ENCODE results near the gene FEV. TPM values are rescaled to one million over a fixed set of nuclear protein-coding genes. Genes with fewer than 3 reads are reported as not detected.

FEV gene
- total RNA-seq, 1 donor from 2014 or later, result 15.6 TPM

GRCh38 chr2:218959761-218960308 lies 25.1 kb downstream of the FEV start:
- Mint-ChIP-seq H3K36me3 (ENCODE audit: insufficient read depth) (no peaks in the 10 kb centered on the region), H3K4me1 (ENCODE audit: low read depth) (peaks cover 20% of the 10 kb centered on the region), H3K4me3 (ENCODE audit: low read depth) (no peak overlapping the region), H3K27ac (no peak overlapping the region), H3K9me3 (ENCODE audit: low read depth) (no peaks in the 10 kb centered on the region), H3K27me3 (peaks cover 73% of the 10 kb centered on the region)
- DNase-seq (ENCODE audit: low spot score, unreplicated experiment), result no peak
- TF ChIP-seq CTCF (IDR thresholded peaks at IDR 0.05; ENCODE audit: unreplicated experiment), result peak; percentile 3

GRCh38 chr2:218959141-218959731 lies 25.7 kb downstream of the FEV start, which contains the start of gene CDK5R2:
CDK5R2 (plus strand) TSS chr2:218959666; CDS start chr2:218959821, 155 bp downstream.
- Mint-ChIP-seq H3K4me3 (ENCODE audit: low read depth) (peak within 1 kb of the TSS; percentile 75), H3K27me3 (peaks cover 78% of the 10 kb centered on the region), H3K36me3 (ENCODE audit: insufficient read depth) (no peaks in the 10 kb centered on the region), H3K9me3 (ENCODE audit: low read depth) (no peaks in the 10 kb centered on the region), H3K4me1 (ENCODE audit: low read depth) (peaks cover 18% of the 10 kb centered on the region), H3K27ac (peak within 1 kb of the TSS; percentile 52)
- no peak for TF ChIP-seq CTCF (IDR thresholded peaks at IDR 0.05; ENCODE audit: unreplicated experiment)
- peak; percentile 87 for DNase-seq (ENCODE audit: low spot score, unreplicated experiment)

- DNase-seq (ENCODE audit: low spot score, unreplicated experiment), result no peak
- H3K36me3 Mint-ChIP-seq (ENCODE audit: insufficient read depth), result no peaks in the 10 kb centered on the region
- peaks cover 76% of the 10 kb centered on the region for H3K27me3 Mint-ChIP-seq
- H3K4me1 Mint-ChIP-seq (ENCODE audit: low read depth), result peaks cover 9% of the 10 kb centered on the region
- H3K27ac Mint-ChIP-seq, result no peak overlapping the region
- no peak for TF ChIP-seq CTCF (IDR thresholded peaks at IDR 0.05; ENCODE audit: unreplicated experiment)
- H3K9me3 Mint-ChIP-seq (ENCODE audit: low read depth), result no peaks in the 10 kb centered on the region
- peak overlapping the region; percentile 33 for H3K4me3 Mint-ChIP-seq (ENCODE audit: low read depth)
Observed at GRCh38 chr2:218958276-218958675, 26.7 kb downstream of the FEV start.

GRCh38 chr2:218957671-218958070 lies 27.3 kb downstream of the FEV start:
- no peak for DNase-seq (ENCODE audit: low spot score, unreplicated experiment)
- H3K9me3 Mint-ChIP-seq (ENCODE audit: low read depth), result no peaks in the 10 kb centered on the region
- no peak overlapping the region for H3K4me3 Mint-ChIP-seq (ENCODE audit: low read depth)
- TF ChIP-seq CTCF (IDR thresholded peaks at IDR 0.05; ENCODE audit: unreplicated experiment), result no peak
- H3K36me3 Mint-ChIP-seq (ENCODE audit: insufficient read depth), result no peaks in the 10 kb centered on the region
- peaks cover 8% of the 10 kb centered on the region for H3K4me1 Mint-ChIP-seq (ENCODE audit: low read depth)
- H3K27me3 Mint-ChIP-seq, result peaks cover 79% of the 10 kb centered on the region
- H3K27ac Mint-ChIP-seq, result no peak overlapping the region

GRCh38 chr2:218956039-218956438 lies 28.9 kb downstream of the FEV start:
- H3K9me3 Mint-ChIP-seq (ENCODE audit: low read depth), result no peaks in the 10 kb centered on the region
- no peaks in the 10 kb centered on the region for H3K36me3 Mint-ChIP-seq (ENCODE audit: insufficient read depth)
- no peak for TF ChIP-seq CTCF (IDR thresholded peaks at IDR 0.05; ENCODE audit: unreplicated experiment)
- no peak for DNase-seq (ENCODE audit: low spot score, unreplicated experiment)
- H3K4me3 Mint-ChIP-seq (ENCODE audit: low read depth), result no peak overlapping the region
- peaks cover 5% of the 10 kb centered on the region for H3K4me1 Mint-ChIP-seq (ENCODE audit: low read depth)
- peaks cover 70% of the 10 kb centered on the region for H3K27me3 Mint-ChIP-seq
- H3K27ac Mint-ChIP-seq, result no peak overlapping the region
